H9 (cell line): ENCODE results near the gene FAM240A. TPM values are rescaled to one million over a fixed set of nuclear protein-coding genes. Genes with fewer than 3 reads are reported as not detected.

Experiments
- DNase-seq: peaks from one replicate; pipeline ENCODE4 v3.0.0-alpha.2; 2017
- H2AFZ ChIP-seq: one replicate; pipeline ENCODE4 v1.6.1; 2013; ENCODE audit warnings: mild to moderate bottlenecking, low read length, control low read depth, moderate library complexity
- H2AK5ac ChIP-seq: 2 replicates; pipeline ENCODE4 v1.6.1; 2013; ENCODE audit warnings: low read length, control low read depth, mixed read lengths; ENCODE audit not compliant: insufficient read length
- H2BK120ac ChIP-seq: one replicate; pipeline ENCODE4 v1.6.1; 2013; ENCODE audit warnings: low read depth, mild to moderate bottlenecking, low read length, control low read depth, inconsistent platforms; ENCODE audit not compliant: poor library complexity, severe bottlenecking
- H2BK12ac ChIP-seq: 2 replicates; pipeline ENCODE4 v1.6.1; 2013; ENCODE audit warnings: low read length, control low read depth, mixed read lengths, low read depth; ENCODE audit not compliant: insufficient read length
- H2BK15ac ChIP-seq: 2 replicates; pipeline ENCODE4 v1.6.1; 2013; ENCODE audit warnings: low read depth, low read length, control low read depth
- H2BK20ac ChIP-seq: one replicate; pipeline ENCODE4 v1.6.1; 2013; ENCODE audit warnings: low read depth, mild to moderate bottlenecking, low read length, control low read depth, inconsistent platforms; ENCODE audit not compliant: poor library complexity, severe bottlenecking
- H2BK5ac ChIP-seq: 2 replicates; pipeline ENCODE4 v1.6.1; 2013; ENCODE audit warnings: low read length, control low read depth, mixed read lengths; ENCODE audit not compliant: insufficient read length
- H3K14ac ChIP-seq: 2 replicates; pipeline ENCODE4 v1.6.1; 2013; ENCODE audit warnings: low read length, control low read depth; ENCODE audit not compliant: insufficient read depth
- H3K18ac ChIP-seq: 2 replicates; pipeline ENCODE4 v1.6.1; 2013; ENCODE audit warnings: low read depth, mild to moderate bottlenecking, mixed read lengths, low read length, control low read depth; ENCODE audit not compliant: insufficient read length
- H3K23ac ChIP-seq: 2 replicates; pipeline ENCODE4 v1.6.1; 2013; ENCODE audit warnings: low read length, control low read depth, mixed read lengths, low read depth; ENCODE audit not compliant: insufficient read length
- H3K23me2 ChIP-seq: 2 replicates; pipeline ENCODE4 v1.6.1; 2013; ENCODE audit warnings: low read depth, mild to moderate bottlenecking, mixed read lengths, low read length, control low read depth; ENCODE audit not compliant: insufficient read length, poor library complexity, severe bottlenecking
- H3K27ac ChIP-seq: 2 replicates; pipeline ENCODE4 v1.5.1; 2013; ENCODE audit warnings: low read length, control low read depth, mixed read lengths, low read depth; ENCODE audit not compliant: insufficient read length
- H3K27me3 ChIP-seq: 2 replicates; pipeline ENCODE4 v1.6.1; 2013; ENCODE audit warnings: low read length, control low read depth, inconsistent platforms; ENCODE audit not compliant: insufficient read depth
- H3K4ac ChIP-seq: 2 replicates; pipeline ENCODE4 v1.6.1; 2013; ENCODE audit warnings: low read depth, mild to moderate bottlenecking, control low read depth, inconsistent platforms, low read length, moderate library complexity
- H3K4me1 ChIP-seq: 2 replicates; pipeline ENCODE4 v1.6.1; 2013; ENCODE audit warnings: low read length, control low read depth, inconsistent platforms; ENCODE audit not compliant: insufficient read depth
- H3K4me2 ChIP-seq: 2 replicates; pipeline ENCODE4 v1.6.1; 2013; ENCODE audit warnings: low read length, control low read depth, mixed read lengths; ENCODE audit not compliant: insufficient read length, insufficient read depth
- H3K56ac ChIP-seq: 2 replicates; pipeline ENCODE4 v1.6.1; 2013; ENCODE audit warnings: low read depth, mild to moderate bottlenecking, mixed read lengths, low read length, control low read depth; ENCODE audit not compliant: insufficient read length
- H3K79me1 ChIP-seq: 2 replicates; pipeline ENCODE4 v1.6.1; 2013; ENCODE audit warnings: low read depth, mild to moderate bottlenecking, moderate library complexity, low read length, control low read depth, inconsistent platforms; ENCODE audit not compliant: insufficient read depth, poor library complexity, severe bottlenecking
- H3K79me2 ChIP-seq: 2 replicates; pipeline ENCODE4 v1.6.1; 2013; ENCODE audit warnings: low read length, control low read depth, inconsistent platforms; ENCODE audit not compliant: insufficient read depth
- H3K9ac ChIP-seq: 2 replicates; pipeline ENCODE4 v1.6.1; 2013; ENCODE audit warnings: low read length, control low read depth, mixed read lengths; ENCODE audit not compliant: insufficient read length; ENCODE audit errors: extremely low read depth
- H3K9me3 ChIP-seq: one replicate; pipeline ENCODE4 v1.6.1; 2013; ENCODE audit warnings: low read depth, low read length, inconsistent platforms; ENCODE audit not compliant: control insufficient read depth
- H3T11ph ChIP-seq: one replicate; pipeline ENCODE4 v1.6.1; 2013; ENCODE audit warnings: mild to moderate bottlenecking, low read length, control low read depth, inconsistent platforms
- H4K20me1 ChIP-seq: one replicate; pipeline ENCODE4 v1.6.1; 2013; ENCODE audit not compliant: control insufficient read depth, insufficient read length, insufficient read depth
- H4K5ac ChIP-seq: 2 replicates; pipeline ENCODE4 v1.6.1; 2013; ENCODE audit warnings: low read depth, mild to moderate bottlenecking, mixed read lengths, low read length, control low read depth; ENCODE audit not compliant: insufficient read length
- H4K8ac ChIP-seq: replicated peaks from 2 replicates; pipeline ENCODE4 v1.6.1; 2013; ENCODE audit warnings: low read length, control low read depth, mixed read lengths, low read depth; ENCODE audit not compliant: insufficient read length
- H4K91ac ChIP-seq: 2 replicates; pipeline ENCODE4 v1.6.1; 2013; ENCODE audit warnings: low read depth, mild to moderate bottlenecking, moderate library complexity, mixed read lengths, low read length, control low read depth; ENCODE audit not compliant: insufficient read length
- H3K27ac Mint-ChIP-seq, 3 experiments: 2 replicates in 2 of 3; 3 replicates in 1 of 3; pipeline ENCODE4 v1.8.0; 2020 to 2021; ENCODE audit warnings: mixed read lengths in 3 of 3, mild to moderate bottlenecking in 1 of 3, moderate library complexity in 1 of 3
- H3K27me3 Mint-ChIP-seq: 2 replicates; pipeline ENCODE4 v1.8.0; 2021; ENCODE audit warnings: low read depth, mild to moderate bottlenecking, moderate library complexity, mixed read lengths
- H3K36me3 Mint-ChIP-seq, 3 experiments: 2 replicates in 2 of 3; 3 replicates in 1 of 3; pipeline ENCODE4 v1.8.0; 2020 to 2021; ENCODE audit warnings: low read depth in 3 of 3, mixed read lengths in 3 of 3; ENCODE audit not compliant: insufficient read depth in 1 of 3
- H3K4me1 Mint-ChIP-seq, 2 experiments: 2 replicates each; pipeline ENCODE4 v1.8.0; 2020; ENCODE audit warnings: mixed read lengths in 2 of 2
- H3K4me3 Mint-ChIP-seq, 2 experiments: 2 replicates in 1 of 2; 3 replicates in 1 of 2; pipeline ENCODE4 v1.8.0; 2020 to 2021; ENCODE audit warnings: mild to moderate bottlenecking in 2 of 2, mixed read lengths in 2 of 2, moderate library complexity in 1 of 2
- H3K9me3 Mint-ChIP-seq, 2 experiments: 2 replicates in 1 of 2; 3 replicates in 1 of 2; pipeline ENCODE4 v1.8.0; 2020; ENCODE audit warnings: mild to moderate bottlenecking in 2 of 2, mixed read lengths in 2 of 2, moderate library complexity in 1 of 2
- WGBS: extraction: QIAGEN DNeasy Blood & Tissue Kit; methylation state at CpG from one replicate; pipeline ENCODE4 v1.1.7; 2013; ENCODE audit warnings: missing lambda C conversion rate, low lambda C conversion rate, mixed read lengths; ENCODE audit not compliant: insufficient read length; ENCODE audit errors: extremely low coverage; 5-methylcytosine and 5-hydroxymethylcytosine counted together
- total RNA-seq: library from RNA; stranded (reverse); gene quantifications from 2 replicates; pipeline ENCODE4 v1.2.1, GENCODE V29; 2021
- TF ChIP-seq, protein P1 (sequence below): fragments of 200-600 bp; sonication (generic); conservative IDR thresholded peaks from 3 replicates; pipeline ENCODE4 v1.8.0; 2021; ENCODE audit warnings: antibody characterized with exemption, mild to moderate bottlenecking

FAM240A gene
- total RNA-seq, 1 experiment from 2014 or later, result 0.11 TPM

DNA sequence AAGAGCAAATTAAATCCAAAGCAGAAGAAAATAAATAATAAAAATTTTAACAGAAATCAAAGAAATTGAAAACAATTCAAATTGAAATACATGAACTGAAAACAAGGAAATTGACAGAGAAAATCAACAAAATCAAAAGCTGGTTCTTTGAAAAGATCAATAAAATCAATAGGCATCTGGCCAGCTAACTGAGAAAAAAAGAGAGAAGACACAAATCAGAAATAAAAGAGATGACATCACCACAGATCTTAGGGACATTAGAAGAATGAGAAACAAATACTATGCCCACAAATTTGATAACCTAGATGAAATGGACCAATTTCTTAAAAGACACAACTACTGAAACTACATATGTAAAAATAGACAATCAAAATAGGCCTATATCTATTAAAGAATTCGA is 38.8 kb downstream of the FAM240A start:
- Histone ChIP-seq H3K9me3 (no peaks in the 10 kb centered on the region), H3K79me1 (no peaks in the 10 kb centered on the region), H3K18ac (no peak overlapping the region), H3T11ph (no peak overlapping the region), H3K4me2 (no peak overlapping the region), H3K23me2 (no peaks in the 10 kb centered on the region), H4K91ac (no peak overlapping the region), H3K27me3 (no peaks in the 10 kb centered on the region), H3K4me1 (no peaks in the 10 kb centered on the region), H2BK15ac (no peak overlapping the region), H2AK5ac (no peak overlapping the region), H2BK120ac (no peak overlapping the region), H3K9ac (no peak overlapping the region), H3K27ac (no peak overlapping the region), H2AFZ (no peak overlapping the region), H3K79me2 (no peaks in the 10 kb centered on the region), H3K56ac (no peak overlapping the region), H2BK12ac (no peak overlapping the region), H4K20me1 (no peaks in the 10 kb centered on the region), H4K8ac (no peak overlapping the region), H4K5ac (no peak overlapping the region), H2BK20ac (no peak overlapping the region), H3K14ac (no peak overlapping the region), H3K23ac (no peak overlapping the region), H3K4ac (no peak overlapping the region), H2BK5ac (no peak overlapping the region)
- Mint-ChIP-seq H3K9me3 (peaks cover 15 to 24% of the 10 kb centered on the region in 2 experiments), H3K4me1 (peaks cover 11% of the 10 kb centered on the region in 2 experiments), H3K4me3 (no peak overlapping the region), H3K27ac (no peak overlapping the region), H3K36me3 (peaks cover 0 to 9% (median 8%) of the 10 kb centered on the region in 3 experiments), H3K27me3 (peaks cover 2% of the 10 kb centered on the region)
- WGBS, result no CpG with 5 or more reads among the region's 1 CpG
- DNase-seq, result no peak
- TF ChIP-seq, protein P1, sequence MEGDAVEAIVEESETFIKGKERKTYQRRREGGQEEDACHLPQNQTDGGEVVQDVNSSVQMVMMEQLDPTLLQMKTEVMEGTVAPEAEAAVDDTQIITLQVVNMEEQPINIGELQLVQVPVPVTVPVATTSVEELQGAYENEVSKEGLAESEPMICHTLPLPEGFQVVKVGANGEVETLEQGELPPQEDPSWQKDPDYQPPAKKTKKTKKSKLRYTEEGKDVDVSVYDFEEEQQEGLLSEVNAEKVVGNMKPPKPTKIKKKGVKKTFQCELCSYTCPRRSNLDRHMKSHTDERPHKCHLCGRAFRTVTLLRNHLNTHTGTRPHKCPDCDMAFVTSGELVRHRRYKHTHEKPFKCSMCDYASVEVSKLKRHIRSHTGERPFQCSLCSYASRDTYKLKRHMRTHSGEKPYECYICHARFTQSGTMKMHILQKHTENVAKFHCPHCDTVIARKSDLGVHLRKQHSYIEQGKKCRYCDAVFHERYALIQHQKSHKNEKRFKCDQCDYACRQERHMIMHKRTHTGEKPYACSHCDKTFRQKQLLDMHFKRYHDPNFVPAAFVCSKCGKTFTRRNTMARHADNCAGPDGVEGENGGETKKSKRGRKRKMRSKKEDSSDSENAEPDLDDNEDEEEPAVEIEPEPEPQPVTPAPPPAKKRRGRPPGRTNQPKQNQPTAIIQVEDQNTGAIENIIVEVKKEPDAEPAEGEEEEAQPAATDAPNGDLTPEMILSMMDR, result no peak
